DMS53 (cell line): ENCODE results near the gene KIAA1191.

Source experiments
- DNase-seq: peaks from one replicate; lab custom pipeline; 2025; lab: John Stamatoyannopoulos, UW

Gene KIAA1191

DNA sequence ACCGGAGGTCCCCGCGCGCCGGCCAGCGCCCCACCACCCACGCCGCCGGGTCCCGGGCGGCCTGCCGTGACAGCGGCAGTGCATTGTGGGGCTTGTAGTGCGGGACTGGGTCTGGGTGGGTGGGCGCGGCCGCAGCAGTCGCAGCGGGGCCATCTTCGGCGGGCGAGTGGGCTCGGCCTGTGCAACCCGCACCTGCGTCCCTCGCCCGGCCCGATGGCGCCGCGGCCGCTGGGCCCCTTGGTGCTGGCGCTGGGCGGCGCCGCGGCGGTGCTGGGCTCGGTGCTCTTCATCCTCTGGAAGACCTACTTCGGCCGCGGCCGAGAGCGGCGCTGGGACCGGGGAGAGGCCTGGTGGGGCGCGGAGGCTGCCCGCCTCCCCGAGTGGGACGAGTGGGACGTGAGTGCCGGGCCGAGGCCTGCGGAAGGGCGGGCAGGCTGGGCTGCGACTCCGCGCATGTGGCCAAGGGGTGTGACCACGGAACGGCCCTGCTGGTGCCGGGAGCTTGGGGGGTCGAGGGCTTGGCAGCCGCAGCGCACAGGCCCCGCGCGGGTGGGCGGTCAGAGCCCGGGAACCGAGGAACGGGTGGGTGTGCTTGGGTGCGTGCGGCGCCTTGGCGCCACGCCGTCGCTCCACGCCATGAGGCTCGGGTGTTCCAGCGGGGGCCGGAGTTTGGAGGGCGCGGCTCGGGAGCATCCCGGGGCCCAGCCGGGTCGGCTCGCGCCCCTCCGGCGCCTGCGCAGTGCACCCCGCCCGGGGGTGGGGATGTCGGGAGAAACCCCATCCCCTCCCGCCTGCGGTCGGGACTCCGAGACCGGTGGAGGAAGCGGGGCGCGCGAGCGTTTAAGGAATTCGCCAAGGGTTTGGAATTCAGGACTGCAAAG, 4.0 kb upstream of the KIAA1191 start, which contains the start of gene ARL10:
Gene ARL10 (plus strand): TSS at position 137 of the 881 bp plus-strand sequence. CDS start 77 bp downstream, at position 214.
- DNase-seq: peak; percentile 70

DNA sequence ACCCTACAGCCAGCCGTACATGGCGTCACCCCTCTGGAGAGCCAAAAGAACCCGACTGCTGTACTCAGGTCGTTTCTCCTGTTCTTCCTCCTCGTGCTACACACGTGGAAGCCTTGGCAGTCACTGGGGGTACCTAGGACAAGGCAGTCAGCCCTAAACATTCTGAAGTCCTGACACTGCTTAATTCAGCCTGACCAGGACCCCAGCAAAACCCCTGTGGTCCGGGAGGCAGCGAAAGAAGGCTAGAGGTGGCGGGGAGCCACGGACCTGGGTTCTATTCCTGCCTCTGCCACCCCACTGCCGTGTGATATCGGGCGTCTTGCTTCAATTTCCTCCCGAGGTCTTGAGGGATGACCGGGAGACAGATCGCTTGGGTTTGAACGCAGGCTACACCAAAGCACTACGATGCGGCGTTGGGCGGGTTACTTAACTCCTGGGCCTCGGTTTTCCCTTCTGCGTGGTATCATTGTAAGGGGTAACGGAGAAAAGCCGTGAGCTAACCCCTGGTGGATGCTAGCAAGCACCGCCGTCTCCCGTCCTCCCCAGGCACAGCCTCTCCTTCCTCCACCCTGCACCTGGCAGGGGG, 3.3 kb upstream of the KIAA1191 start:
- DNase-seq: peak; percentile 70

DNA sequence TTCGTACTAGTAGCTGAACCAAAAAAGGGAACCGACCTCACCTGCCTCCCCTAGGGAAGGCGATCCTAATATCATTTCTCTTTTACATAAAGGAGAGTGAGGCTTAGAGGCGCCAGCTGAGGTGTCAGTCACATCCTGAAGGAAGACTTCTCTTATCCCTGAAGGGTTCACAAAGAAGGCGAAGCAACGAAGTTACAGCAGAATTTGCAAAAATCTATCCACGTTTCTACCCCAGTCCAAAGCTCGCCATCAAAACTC, 598 bp upstream of the KIAA1191 start:
- no peak for DNase-seq

DNA sequence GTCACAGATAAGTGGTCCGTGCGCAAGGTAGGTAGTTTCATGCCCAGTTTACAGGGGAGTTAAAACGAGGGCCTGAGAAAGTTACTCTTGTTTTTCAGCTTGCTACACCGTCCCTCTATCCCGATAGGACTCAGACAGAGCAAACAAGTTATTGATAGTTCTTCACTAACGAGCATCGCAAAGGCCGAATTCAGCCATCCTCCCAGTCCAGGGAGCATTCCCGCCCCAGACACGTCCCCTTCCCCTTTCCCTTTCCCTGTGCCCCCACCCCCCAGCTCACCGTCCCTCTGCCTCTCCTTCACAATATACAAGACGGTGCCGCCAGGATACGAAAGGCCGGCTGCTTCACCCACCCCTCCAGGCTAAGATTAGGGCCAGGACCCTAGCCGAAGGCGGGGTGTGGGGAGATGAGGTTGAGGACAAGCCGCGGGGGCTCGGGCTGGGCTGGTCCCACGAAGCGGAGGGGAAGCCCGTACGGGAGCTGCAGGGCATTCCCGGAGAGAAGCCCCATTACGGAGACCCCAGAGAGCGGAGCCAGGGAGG, 599 bp downstream of the KIAA1191 start:
- peak; percentile 59 for DNase-seq

DNA sequence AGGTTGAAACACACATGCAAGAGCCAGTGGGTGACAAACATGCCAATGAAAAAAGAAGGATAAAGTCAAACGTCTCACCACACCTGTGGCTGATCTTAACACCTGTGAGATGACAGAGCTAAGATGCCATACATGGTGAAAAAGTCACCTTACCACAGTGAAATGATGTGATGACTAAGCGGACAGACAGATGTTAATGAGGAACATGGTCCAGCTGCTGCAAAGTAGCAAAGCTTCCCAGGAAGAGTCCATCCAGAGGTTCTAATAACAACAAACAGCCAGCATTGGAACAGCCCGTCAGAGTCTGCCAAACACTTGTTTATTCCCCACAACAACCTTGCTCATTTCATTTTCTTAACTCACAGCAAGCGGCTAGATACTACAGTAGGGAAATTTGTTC, 1.9 kb downstream of the KIAA1191 start:
- DNase-seq: peak; percentile 32

DNA sequence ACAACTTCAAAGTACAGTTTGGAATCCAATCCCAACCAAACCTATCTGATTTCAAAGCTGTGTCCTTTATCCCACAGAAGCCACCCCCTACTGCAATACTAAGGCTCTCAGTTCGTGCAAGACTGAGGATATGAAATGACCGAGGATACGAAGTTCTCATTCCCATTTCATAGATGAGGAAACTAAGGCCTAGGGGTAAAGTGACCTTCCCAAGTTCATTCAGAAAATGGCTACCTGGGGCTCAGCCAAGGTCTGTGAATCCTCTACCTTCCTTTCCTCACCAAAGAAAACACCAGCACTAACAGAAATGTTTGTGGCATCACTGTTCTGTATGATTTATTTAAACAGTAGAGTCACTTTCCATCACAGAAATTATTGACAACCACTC, 5.4 kb downstream of the KIAA1191 start:
- DNase-seq: no peak

DNA sequence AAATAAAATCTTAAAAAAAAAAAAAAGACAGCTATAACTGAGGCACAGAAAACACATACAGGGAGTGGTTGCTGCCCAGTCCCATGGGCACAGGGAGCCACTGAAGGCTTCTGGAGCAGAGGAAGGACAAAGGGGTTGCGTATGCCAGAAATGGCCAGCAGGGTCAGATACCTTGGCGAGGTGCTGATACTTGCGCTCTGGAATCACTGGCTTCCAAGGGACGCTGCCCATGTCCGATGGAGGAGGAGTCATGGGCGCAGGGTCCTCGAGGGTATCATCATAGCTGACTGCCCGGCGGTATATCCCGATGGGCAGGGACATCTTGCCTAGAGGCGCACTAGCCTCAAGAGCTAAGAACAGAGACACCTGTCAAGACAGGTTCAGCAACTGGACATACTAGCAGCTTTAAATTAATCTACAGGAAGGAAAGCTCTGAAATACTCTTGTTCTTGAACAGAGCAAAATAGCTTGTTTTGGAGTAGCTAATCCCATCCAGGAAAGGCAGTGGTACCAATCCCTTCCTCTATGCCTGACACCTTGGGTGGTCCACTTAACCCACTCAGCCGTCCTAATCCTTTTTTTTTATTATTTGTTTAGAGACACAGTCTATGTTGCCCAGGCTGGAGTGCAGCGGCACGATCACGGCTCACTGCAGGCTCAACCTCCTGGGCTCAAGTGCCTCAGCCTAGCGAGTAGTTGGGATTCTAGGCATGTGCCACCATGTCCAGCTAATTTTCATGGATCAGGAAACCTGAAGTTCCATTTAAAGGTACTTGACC, 6.0 kb downstream of the KIAA1191 start:
- peak; percentile 54 for DNase-seq

DNA sequence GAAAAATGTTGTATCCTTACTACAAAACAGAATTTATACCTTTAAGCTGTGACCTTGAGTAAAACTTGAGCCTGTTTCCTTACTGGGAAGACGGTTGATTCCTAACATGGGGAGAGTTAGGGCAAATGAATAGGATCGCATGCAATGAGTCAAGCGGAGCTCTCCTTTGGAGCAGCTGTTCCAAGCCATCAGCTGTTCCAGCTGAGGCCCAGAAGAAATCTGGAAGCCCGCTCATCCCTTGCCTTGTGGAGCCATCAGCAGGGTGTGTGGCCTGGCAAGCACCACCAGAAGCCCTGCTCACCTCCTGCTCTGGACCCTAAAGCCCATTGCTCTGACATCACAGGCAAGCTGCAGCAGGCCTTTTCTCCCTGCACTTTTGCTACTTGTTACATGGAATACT, 8.0 kb downstream of the KIAA1191 start:
- DNase-seq: no peak

DNA sequence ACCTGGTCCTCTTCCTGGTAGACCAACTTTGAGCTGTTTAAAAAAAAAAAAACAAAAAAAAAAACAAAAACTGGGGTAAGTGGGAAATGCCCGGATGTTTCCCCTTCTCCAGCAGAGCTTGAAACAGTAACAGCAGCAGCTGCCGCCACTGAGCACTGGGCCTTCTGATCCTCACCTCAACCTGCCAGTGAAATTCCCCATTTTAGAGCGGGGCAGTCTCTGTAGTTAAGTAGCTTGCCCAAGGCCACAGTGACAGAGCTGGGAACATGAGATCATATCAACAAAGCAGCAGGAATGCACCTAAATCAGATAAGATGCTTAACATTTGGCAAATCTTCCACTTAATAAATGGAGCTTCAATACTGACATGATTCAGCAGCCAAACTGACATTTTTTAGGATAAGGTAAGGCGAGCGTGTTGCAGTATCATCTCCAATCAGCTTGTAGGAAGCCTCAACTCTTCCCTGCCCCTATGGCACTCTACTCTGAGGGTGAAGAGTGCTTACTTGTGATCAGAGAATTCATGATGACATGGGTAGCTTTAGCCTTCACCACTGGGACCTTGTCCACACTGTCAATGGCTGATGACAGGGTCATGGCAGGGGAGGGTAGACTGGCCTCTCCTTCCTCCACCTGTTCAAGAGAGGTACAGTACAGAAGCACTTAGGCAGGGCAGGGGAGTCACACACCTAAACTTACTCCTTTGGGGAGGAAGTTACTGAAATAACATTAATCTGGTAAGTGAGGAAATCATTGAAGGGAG, 9.3 kb downstream of the KIAA1191 start:
- no peak for DNase-seq

DNA sequence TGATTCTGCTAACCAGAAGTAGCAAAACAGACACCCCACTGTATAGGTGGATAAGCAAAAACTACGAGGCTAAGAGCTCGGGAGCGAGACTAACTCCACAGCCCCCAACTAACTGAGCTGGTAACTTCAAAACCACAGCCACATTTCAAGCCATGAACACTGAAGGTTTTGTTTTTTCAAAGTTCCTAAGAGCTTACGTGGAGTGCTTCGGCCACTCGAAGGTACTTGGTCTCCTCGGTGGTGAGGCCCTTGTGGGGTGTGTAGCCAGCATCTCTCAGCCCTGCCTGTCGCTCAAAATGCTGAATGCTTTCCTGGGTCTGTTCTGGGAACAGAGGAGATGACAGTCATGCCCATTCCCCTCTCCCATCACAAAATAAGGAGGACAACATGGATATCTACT, 11.1 kb downstream of the KIAA1191 start:
- DNase-seq: no peak

DNA sequence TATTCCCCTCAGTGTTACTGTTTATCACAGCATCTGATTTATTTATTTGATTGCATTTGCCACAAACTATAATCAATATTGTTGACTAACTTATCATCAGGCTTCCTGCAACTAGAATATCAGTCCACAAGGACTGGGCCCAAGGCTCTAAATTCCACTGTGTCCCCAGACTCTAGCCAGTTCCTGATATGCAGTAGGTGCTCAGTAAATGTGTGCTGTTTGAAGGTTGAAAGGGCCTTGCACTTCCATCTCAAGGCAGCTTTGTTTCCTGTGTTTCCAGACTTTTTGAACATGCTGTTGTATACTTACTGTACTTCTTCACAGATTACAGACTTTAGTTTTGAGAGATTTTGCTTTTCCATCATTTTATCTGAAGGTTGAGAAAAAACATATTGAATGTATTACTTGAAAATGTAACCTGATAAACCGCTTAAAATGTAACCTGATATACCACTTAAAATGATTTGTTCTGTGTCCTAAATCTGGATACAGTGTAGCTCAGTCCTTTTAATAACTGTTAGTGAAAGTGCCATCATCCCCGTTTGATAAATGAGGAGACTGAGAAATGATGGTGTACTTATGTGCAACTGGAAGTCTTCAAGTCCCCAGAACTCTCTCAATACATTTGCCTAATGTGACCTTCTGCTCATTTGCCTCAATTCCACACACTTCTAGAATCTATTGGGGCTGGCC, 18.7 kb downstream of the KIAA1191 start:
- no peak for DNase-seq

DNA sequence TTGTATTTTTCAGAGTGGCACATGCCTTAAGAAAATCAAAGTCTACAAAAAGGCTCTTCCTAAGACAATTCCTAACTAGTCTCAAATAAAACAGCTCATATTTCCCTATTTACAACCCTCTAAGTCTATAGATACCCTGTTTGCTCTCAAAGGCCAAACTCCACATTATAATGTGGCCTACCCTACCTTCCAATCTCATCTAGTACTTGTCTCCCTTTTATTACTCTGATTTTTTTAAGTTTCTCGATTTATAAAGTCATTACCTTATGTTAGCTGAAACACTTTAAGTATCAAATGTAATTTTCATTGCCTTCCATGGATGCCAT, 19.4 kb downstream of the KIAA1191 start:
- no peak for DNase-seq

DNA sequence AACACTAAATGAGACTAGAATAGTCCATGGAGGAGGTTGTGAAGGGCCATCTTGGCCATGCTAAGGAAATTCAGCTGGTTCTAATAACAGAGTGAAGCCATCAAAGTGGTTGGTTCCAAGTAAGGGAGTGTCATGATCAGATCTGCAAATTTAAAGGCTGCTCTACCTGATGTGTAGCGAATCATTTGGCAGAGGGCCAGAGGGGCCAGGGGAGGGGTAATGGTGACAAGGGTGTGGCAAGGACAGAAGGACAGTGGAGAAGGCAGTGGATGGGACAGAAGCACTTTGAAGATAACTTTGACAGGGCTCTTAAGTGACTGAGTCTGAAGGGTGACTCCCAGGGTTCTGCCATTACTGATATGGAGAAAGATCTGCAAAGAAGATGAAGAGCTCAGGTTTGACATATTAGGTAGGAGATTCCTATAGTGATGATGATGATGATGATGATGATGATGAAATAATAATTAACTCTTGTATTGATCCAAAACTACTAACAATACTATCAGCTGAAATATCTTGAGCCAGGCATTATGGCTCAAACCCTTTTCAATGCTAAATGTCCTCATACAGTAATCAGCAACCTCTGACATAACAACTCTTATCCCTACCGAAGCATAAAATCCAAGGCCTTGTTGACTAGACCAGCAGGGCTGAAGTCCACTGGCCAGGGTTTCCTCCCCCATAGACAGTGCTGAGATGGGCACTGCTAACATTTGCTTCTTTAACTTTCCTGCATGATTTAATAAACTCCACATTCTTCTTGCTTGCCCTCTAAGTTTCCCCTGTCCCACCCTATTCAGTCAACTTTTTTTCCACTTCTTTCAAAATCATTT, 20.0 kb downstream of the KIAA1191 start:
- no peak for DNase-seq

DNA sequence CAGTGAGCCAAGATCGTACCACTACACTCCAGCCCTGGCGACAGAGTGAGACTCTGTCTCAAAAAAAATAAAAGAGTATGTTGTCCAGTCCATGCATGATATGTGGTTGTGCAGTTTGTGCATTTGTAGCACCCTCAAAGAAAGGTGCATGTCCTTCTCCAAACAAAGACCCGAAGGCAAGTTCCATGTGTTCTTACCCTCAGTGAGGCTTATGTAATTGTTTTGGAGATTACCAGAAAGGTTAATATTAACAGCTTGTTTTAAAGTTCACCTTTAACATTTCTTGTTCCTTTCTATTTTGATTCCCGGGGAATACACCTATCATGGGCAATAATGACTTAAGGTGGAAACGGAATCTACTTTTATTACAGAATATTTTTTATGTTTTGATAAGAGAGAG, 22.3 kb downstream of the KIAA1191 start:
- no peak for DNase-seq

DNA sequence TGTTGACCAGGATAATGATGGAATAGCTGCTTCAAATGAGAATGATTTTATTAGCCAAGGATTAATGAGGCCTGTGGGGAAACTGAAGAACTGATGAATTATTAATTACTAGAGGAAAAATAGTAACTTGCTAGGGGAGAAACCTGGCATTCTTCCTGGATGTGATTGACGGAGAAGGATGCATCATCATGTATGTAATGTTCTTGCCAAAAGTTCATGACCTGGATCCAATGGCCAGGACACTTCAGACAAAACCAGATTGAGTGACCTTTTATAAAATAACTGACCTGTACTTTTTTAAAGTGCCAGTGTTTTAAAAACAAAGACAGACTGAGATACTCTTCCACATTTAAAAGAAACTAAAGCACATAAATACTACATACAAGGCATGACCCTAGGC, 23.7 kb downstream of the KIAA1191 start:
- no peak for DNase-seq

DNA sequence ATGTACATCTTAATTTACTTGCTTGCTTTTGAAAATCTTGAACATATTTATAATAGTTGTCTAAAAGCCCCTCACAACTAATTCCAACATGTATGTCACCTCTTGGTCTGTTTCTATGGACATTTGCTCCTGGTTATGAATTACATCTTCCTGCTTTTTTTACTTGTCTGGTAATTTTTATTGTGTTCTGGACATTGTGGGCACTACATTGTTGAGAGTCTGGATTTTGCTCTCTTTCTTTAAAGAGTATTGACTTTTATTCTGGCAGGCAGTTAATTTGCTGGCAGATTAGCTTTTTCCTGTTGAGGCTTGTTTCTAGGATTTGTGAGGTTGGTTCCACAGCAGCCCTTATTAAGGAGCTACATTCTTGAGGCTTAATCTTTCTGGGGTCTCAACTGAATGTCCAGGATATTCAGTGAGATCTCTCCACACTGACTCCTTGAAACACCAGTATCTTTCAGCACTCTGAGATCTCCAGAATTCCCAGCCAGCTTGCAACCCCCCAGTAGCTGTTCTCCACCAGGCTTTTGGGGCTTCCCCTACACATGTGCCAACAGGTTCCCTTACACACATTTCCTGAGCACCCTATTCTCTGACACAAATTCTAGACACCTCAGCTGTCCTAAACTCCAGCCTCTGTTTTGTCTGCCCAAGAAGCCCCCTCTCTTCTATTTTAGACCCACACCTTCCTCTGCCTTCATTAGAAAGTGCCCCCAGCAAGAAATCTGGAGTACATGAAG, 27.4 kb downstream of the KIAA1191 start:
- no peak for DNase-seq

DNA sequence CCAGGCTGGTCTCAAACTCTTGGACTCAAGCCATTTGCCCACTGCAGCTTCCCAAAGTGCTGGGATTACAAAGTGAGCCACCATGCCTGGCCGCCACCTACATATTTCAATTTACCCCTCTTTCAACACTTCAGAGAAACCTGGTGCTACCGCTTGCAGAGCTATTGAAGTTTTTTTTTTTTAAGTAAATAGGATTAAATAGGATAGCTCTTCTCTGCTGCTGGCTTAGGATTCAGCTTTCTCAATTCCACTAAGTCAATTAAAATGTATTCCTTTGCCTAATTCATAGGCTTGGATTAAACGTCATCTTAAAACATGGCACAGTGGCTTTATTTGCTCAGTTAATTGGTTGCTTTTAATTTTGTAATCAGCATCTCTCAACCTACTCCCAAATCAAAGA, 41.0 kb downstream of the KIAA1191 start:
- no peak for DNase-seq

DNA sequence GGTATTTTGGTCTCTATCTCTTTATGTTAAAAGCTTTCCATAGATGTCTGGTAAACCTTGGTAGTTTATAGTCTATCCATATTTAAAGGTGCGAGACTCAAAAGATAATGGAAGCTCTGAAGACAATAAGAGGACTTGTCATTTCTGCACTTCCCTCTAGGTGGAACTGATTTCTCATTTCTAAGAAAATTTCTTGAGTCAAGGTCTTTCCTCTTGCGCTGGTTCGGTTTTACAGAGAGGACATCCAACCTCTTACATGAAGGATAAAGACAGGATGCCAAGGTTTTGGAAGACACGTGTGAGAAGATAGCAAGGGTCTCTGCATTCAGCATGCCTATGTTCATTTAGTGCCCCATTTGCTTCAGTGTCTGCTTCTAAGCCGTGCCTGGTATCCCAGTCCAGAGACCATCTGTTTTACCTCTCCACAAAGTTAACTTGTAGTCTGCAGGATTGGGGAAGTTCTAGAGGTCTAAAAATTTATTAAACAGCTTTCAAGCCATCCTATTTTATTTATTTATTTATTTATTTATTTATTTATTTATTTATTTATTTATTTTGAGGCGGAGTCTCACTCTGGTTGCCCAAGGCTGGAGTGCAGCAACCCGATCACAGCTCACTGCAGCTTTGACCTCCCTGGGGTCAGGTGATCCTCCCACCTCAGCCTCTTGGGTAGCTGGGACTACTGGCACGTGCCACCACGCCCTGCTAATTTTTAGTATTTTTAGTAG, 41.6 kb downstream of the KIAA1191 start:
- DNase-seq: peak; percentile 33
